ELF-1 (cell line): ENCODE measurements around the gene CASQ1.

Experiments
- DNase-seq: peaks from one replicate; pipeline ENCODE4 v3.0.0-alpha.2; 2016; ENCODE audit warnings: low read depth, low spot score

CASQ1 gene

DNA sequence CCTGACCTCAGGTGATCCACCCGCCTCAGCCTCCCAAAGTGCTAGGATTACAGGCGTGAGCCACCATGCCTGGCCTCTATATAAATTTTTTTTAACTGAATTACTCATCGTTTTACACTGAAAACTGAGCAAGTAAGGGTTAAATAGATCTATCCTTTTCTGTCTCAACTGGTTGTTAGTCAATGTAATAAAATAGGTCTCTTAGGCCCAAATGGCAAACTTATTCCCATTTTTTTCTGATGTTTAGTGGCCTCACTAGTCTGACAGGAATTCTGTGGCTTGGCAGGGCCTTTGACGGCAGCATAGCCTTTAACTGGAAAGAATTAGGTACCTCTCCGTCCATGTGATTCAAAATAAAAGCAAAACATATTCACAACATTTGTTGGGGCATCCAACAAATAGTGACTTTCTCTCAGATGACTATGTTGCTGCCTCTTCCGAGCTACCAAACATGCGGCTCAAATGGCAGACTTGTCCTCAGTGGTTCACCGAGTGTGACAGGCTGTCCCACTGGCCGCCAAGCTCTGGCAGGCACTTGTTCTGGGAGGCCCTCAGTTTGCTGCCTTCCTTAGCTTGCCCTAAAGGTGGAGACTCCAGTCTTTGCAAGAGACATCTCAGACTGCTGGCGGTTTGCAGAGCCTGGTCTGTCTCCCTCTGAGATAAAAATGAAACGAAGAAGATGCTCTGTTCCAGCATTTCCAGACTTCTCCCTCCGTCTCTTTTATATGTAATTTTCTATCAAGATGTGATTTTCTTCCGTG, 21.6 kb upstream of the CASQ1 start:
- DNase-seq, result peak; percentile 78

DNA sequence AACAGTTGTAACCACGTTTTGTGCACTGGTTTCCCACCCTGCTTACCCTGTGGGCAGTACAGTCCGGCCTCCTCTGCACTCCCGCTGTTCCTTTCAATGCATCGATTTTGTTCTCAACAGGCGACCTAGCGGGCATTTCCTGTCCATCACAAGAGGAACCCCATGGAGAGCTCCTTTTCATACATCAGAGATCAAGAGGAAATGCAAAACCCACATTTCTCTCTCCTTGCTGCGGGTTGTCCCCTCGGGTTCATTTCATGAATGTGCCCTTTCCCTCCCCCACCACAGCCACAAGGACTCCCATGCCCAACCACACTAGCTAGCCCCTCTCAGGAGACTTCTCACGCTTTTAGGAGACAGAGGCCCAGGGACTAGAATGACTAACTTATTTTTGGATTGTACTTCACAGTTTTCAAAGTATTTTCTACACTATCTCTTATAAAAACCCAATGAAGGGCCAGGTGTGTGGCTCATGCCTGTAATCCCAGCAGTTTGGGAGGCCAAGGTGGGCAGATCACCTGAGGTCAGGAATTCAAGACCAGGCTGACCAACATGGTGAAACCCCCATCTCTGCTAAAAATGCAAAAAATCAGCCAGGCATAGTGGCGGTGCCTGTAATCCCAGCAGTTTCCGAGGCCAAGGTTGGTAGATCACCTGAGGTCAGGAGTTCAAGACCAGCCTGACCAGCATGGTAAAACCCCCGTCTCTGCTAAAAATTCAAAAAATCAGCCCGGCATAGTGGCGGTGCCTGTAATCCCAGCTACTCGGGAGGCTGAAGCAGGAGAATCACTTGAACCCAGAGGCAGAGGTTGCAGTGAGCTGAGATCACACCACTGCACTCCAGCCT, 20.6 kb upstream of the CASQ1 start:
- DNase-seq, result peak; percentile 90

GRCh38 chr1:160171354-160171753, 19.0 kb upstream of the CASQ1 start:
- no peak for DNase-seq

DNA sequence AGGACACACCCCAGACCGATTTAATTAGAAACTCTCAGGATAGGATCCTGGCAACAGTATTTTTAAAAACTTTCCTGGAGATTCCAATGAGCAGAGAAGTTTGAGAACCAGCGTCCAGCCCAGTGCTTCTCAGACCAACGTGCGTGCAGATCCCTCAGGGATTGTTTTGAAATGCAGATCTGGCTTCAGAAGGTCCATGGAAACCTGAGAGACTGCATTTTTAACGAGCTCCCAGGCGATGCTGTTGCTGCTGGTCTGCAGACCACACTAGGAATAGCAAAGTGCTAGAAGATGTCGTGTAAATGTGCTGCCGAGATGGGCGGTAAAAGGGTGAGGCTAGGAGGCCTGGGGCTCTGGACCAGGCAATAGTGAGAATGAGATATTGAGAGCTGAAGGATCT, 18.4 kb upstream of the CASQ1 start:
- DNase-seq, result peak; percentile 77

DNA sequence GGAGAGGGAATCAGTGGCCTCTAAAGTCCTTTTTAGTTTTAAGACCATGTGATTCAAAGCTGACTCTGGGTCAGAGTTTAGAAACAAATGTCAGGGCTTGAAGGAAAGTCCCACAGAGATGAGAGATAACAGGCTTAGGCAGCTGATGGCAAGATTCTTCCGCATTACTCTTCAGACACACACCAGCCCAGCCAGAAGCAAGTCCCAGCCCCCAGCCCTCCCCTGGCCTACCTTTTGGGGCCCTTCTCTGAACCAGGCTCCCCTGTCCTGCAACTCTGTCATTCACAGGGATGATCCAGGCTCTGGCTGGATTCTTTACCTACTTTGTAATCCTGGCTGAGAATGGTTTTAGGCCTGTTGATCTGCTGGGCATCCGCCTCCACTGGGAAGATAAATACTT, 13.1 kb upstream of the CASQ1 start:
- DNase-seq, result peak; percentile 39

DNA sequence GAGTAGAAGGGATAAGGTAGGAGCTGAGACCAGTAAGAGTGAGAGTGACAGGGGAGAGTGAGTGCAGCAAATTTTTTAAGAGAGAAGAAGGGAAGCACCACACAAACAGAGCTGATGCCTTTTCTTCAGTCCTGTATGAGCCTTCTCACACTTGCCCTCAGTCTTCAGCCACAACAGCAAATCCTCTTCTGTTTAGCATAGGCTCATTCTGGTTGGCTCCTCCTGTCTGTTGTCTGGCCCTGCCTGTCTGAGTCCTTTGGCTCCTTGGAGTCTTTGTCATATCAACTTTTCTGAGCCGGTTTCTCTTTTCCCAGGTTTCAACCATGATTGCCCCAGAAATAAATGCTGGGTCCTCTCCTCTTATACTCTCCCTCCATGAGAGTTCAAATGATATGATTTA, 12.7 kb upstream of the CASQ1 start:
- peak; percentile 25 for DNase-seq

DNA sequence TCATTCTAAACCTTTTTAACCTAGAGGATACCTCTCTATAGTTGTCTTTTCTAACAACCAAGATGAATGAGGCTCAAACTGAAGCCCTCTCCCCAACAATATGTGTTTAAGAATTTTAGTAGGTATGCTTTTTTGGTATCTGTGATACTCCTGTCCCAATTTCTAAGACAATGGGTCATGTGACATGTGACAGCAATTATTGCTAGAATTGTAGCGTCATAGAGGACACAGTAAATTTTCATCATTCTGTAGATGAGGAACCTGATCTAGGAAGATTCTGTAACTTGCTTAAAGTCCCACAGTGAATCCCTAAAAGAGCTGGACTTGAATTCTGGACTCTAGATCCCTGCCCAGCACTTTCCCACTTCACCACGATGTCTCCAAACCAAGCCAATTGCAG, 11.6 kb upstream of the CASQ1 start:
- no peak for DNase-seq

GRCh38 chr1:160179336-160179735, 11.0 kb upstream of the CASQ1 start:
- DNase-seq, result no peak

- DNase-seq, result no peak
Measured at GRCh38 chr1:160186246-160186645, 4.1 kb upstream of the CASQ1 start.

GRCh38 chr1:160186729-160187128, 3.6 kb upstream of the CASQ1 start:
- DNase-seq, result no peak

- DNase-seq, result no peak
Measured at GRCh38 chr1:160187407-160187806, 3.0 kb upstream of the CASQ1 start.

GRCh38 chr1:160188341-160188740, 2.0 kb upstream of the CASQ1 start:
- DNase-seq, result no peak

DNA sequence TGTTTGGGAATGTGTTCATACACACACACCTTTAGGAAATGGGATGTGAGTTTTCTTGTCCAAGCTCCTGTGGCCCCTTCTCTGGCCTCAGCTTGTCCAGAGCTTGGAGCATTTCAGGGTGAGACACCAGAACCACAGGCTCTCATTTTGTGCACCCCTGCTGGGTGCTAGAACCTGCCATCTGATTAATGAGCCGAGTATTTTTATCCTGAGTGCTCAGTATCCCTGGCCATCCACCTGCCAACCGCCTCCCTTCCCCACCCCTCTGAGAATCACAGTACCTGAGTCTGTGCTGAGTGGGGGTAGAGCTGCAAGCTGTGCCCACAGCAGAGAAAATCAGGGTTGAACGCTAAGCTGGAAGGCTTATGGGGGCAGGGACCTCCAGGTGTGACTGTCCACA, 1.4 kb downstream of the CASQ1 start:
- no peak for DNase-seq

- no peak for DNase-seq
Measured at GRCh38 chr1:160192234-160192633, 1.9 kb downstream of the CASQ1 start.

DNA sequence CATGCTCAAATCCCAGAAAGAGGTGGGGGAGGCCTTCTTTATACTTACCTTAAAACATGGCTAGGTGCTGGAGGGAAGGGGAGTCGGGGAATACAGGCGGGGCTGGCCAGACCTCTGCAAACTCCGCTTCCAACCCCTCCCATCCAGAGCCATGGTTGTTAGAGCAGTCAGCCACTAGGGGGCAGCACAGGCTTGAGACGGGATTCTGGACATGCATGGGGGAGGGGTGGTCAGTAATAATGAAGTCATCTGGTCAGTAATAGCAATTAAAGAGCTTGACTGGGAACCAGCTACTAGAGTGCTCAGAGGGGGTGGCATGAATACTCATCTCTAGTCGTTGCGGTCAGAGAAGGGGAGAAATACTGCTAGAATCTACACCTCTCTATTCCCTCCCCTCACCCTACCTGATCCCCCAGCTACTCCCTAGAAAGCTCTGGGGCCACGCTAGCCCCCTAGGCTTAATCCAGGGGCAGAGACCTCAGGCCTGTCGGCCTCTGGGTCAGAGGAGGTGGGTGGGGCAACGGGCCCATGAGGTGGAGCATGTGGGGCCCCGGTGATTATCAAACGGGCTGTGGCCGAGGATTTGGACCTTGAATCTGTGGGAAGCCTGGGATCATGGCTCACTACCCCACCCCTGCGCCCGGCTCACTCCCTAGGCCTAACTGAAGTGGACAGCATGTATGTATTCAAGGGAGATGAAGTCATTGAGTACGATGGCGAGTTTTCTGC, 2.9 kb downstream of the CASQ1 start:
- DNase-seq, result peak; percentile 95

DNA sequence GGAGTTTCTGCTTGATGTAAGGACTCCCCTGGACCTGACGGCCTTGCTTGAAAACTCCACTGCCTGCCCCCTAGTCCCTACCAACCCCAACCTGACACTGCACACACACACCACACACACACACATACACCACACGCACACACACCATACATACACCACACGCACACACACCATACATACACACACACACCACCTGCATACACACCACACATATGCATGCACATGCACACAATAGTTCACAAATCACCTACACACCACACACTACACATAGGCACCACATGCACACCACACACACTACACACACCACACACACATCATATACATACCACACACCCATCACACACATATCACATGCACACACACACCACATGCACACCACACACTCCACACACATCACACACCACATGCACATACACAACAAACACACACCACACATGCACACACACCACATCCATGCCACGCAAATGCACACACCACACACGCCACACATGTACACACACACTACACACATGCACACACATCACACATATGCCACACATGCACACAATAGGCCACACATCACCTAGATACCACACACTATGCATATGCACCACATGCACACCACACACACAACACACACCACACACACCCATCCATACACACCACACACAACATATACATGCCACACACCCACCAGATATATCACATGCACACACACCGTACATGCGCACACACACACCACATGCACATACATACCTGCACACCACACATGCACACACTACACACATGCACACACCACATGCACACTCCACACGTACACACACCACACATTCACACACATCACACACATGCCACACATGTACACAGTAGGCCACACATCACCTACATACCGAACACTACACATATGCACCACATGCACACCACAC, 3.7 kb downstream of the CASQ1 start:
- DNase-seq, result no peak

DNA sequence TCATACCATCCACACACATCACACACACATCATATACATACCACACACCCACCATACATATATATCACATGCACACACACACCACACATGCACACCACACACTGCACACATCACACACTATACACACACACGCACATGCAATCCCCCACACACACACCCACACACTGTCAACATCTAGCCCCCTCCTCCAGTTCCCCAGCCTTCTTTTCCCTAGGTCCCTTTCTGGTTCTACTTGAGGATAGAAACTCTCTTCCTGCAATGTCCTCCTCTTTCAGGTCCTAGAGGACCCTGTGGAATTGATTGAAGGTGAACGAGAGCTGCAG, 4.3 kb downstream of the CASQ1 start:
- DNase-seq, result no peak

- DNase-seq, result no peak
Measured at GRCh38 chr1:160196143-160196542, 5.8 kb downstream of the CASQ1 start.

- no peak for DNase-seq
Measured at GRCh38 chr1:160197231-160197630, 6.9 kb downstream of the CASQ1 start.

DNA sequence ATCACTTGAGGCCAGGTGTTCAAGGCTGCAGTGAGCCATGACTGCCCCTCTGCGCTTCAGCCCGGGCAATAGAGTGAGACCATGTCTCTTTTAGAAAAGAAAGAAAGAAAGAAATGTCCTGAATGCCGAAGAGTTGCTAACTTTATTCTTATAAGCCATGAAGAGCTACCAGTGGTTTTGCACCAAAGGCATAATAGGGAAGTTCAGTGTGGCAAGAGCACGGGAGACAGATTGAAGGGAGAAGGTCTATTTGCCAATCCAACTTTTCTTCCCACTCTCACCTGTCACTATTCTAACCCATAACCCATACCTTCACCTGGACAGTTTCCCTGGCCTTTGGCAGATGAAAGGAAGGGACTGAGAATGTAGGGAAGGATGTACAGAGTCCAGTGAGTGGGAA, 10.4 kb downstream of the CASQ1 start:
- no peak for DNase-seq

DNA sequence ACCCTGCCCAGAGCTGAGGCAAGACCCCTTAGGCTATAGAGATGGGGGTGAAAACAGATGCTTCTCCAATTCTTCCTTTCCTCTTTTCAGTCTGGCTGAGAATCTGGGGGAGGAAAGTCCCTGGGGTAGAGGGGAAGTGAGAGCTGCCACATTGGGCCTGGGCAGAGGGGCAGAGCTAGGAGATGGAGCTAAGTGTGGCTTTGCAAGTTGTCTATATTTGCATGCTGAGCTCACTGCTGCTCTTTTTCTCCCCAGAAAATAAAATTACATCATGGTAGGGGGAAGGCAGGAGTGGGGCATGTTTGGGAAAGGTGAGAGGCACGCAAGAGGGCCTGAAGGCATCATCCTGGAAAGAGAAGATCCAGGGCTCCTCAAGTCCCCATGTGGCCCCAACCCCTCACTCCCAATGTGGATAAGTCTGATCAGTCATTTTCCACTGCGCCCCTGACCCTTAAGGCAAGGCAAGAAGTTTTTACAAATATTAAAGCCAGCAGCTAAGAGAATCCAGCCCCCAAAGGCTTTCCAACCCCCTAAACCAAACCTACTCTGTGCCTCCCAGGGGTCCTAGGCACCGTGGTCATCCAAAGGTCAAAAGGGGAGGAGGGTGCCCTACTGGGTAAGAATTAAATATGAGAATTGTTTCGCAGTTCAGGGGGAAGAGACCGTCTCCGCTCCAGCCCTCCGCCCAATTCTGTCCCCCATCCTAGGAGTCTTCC, 14.3 kb downstream of the CASQ1 start:
- peak; percentile 27 for DNase-seq
